Measurements from ENCODE around the gene PPP1CA. TPM values are rescaled to one million over a fixed set of nuclear protein-coding genes. Genes with fewer than 3 reads are reported as not detected.

The PPP1CA gene
- total RNA-seq, 1 donor from 2014 or later, result 145 TPM

GRCh38 chr11:67436459-67437081 lies 34.9 kb upstream of the PPP1CA start:
- DNase-seq (ENCODE audit: low spot score, unreplicated experiment), result no peak
- Mint-ChIP-seq H3K27me3 (no peaks in the 10 kb centered on the region), H3K4me3 (ENCODE audit: low read depth) (no peak overlapping the region), H3K27ac (no peak overlapping the region), H3K9me3 (ENCODE audit: low read depth) (no peaks in the 10 kb centered on the region), H3K36me3 (ENCODE audit: insufficient read depth) (peaks cover 3% of the 10 kb centered on the region), H3K4me1 (ENCODE audit: low read depth) (no peaks in the 10 kb centered on the region)
- TF ChIP-seq, protein P1, sequence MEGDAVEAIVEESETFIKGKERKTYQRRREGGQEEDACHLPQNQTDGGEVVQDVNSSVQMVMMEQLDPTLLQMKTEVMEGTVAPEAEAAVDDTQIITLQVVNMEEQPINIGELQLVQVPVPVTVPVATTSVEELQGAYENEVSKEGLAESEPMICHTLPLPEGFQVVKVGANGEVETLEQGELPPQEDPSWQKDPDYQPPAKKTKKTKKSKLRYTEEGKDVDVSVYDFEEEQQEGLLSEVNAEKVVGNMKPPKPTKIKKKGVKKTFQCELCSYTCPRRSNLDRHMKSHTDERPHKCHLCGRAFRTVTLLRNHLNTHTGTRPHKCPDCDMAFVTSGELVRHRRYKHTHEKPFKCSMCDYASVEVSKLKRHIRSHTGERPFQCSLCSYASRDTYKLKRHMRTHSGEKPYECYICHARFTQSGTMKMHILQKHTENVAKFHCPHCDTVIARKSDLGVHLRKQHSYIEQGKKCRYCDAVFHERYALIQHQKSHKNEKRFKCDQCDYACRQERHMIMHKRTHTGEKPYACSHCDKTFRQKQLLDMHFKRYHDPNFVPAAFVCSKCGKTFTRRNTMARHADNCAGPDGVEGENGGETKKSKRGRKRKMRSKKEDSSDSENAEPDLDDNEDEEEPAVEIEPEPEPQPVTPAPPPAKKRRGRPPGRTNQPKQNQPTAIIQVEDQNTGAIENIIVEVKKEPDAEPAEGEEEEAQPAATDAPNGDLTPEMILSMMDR (IDR thresholded peaks at IDR 0.05; ENCODE audit: unreplicated experiment), result no peak

- Mint-ChIP-seq H3K27me3 (no peaks in the 10 kb centered on the region), H3K4me3 (ENCODE audit: low read depth) (no peak overlapping the region), H3K9me3 (ENCODE audit: low read depth) (no peaks in the 10 kb centered on the region), H3K4me1 (ENCODE audit: low read depth) (no peaks in the 10 kb centered on the region), H3K27ac (no peak overlapping the region), H3K36me3 (ENCODE audit: insufficient read depth) (peaks cover 3% of the 10 kb centered on the region)
- DNase-seq (ENCODE audit: low spot score, unreplicated experiment), result no peak
- TF ChIP-seq, protein P1 (IDR thresholded peaks at IDR 0.05; ENCODE audit: unreplicated experiment), result no peak
These were observed 34.2 kb upstream of the PPP1CA start for GRCh38 chr11:67435727-67436458.

DNA sequence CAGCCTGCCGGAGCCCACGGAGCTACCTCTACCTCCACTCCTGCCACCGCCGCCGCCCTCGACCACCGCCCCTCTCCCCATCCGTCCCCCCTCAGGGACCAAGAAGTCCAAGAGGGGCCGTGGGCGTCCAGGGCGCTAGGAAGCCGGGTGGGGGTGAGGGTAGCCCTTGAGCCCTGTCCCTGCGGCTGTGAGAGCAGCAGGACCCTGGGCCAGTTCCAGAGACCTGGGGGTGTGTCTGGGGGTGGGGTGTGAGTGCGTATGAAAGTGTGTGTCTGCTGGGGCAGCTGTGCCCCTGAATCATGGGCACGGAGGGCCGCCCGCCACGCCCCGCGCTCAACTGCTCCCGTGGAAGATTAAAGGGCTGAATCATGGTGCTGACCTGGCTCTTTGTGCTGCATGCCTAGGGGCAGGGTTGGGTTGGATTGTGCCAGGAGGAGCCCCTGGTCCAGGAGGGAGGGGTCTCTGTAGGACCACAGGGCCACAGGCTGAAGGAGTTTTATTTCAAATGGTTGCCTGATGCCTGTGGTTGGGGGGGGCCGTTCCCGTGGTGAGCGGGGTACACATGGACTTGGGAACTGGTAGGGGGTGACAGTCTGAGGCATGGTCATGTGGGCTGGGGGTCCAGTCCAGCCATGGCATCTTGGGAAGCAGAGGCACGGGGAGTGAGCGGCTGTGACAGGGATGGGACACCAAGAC lies 33.5 kb upstream of the PPP1CA start:
- no peaks in the 10 kb centered on the region for H3K9me3 Mint-ChIP-seq (ENCODE audit: low read depth)

GRCh38 chr11:67434395-67434881 lies 32.8 kb upstream of the PPP1CA start:
- Mint-ChIP-seq H3K9me3 (ENCODE audit: low read depth) (no peaks in the 10 kb centered on the region), H3K36me3 (ENCODE audit: insufficient read depth) (peaks cover 3% of the 10 kb centered on the region), H3K27me3 (no peaks in the 10 kb centered on the region), H3K27ac (no peak overlapping the region), H3K4me1 (ENCODE audit: low read depth) (no peaks in the 10 kb centered on the region), H3K4me3 (ENCODE audit: low read depth) (no peak overlapping the region)
- DNase-seq (ENCODE audit: low spot score, unreplicated experiment), result no peak
- TF ChIP-seq, protein P1 (IDR thresholded peaks at IDR 0.05; ENCODE audit: unreplicated experiment), result no peak

More for the DNA sequence above, 33.5 kb upstream of the PPP1CA start:
- no peak overlapping the region for H3K4me3 Mint-ChIP-seq (ENCODE audit: low read depth)
- H3K27ac Mint-ChIP-seq, result no peak overlapping the region
- DNase-seq (ENCODE audit: low spot score, unreplicated experiment), result no peak
- no peaks in the 10 kb centered on the region for H3K4me1 Mint-ChIP-seq (ENCODE audit: low read depth)
- peaks cover 3% of the 10 kb centered on the region for H3K36me3 Mint-ChIP-seq (ENCODE audit: insufficient read depth)
- H3K27me3 Mint-ChIP-seq, result no peaks in the 10 kb centered on the region
- TF ChIP-seq, protein P1 (IDR thresholded peaks at IDR 0.05; ENCODE audit: unreplicated experiment), result no peak

All from progenitor cell of endocrine pancreas (in vitro differentiated cells).